IMR-90 (cell line): ENCODE results near the gene PRKD2.

ENCODE experiments used
- BHLHE40 ChIP-seq: fragments of 150-350 bp; IDR thresholded peaks from 2 replicates; pipeline ENCODE4 v1.6.1; 2016; ENCODE audit warnings: mild to moderate bottlenecking, low read depth, low read length
- CHD1 ChIP-seq: IDR thresholded peaks from 2 replicates; pipeline ENCODE4 v1.6.1; 2012; ENCODE audit warnings: low read depth, low read length, improper control_type of control experiment
- CTCF ChIP-seq: conservative IDR thresholded peaks from 2 replicates; pipeline ENCODE4 v1.5.1; 2012; ENCODE audit warnings: mild to moderate bottlenecking, low read depth, low read length, improper control_type of control experiment
- ELK1 ChIP-seq: fragments of 150-350 bp; IDR thresholded peaks from 2 replicates; pipeline ENCODE4 v1.6.1; 2016; ENCODE audit warnings: low read depth, mild to moderate bottlenecking, low read length, moderate library complexity, borderline replicate concordance
- MAZ ChIP-seq: IDR thresholded peaks from 2 replicates; pipeline ENCODE4 v1.6.1; 2012; ENCODE audit warnings: low read depth, mild to moderate bottlenecking, low read length, improper control_type of control experiment, moderate library complexity, borderline replicate concordance
- MXI1 ChIP-seq: IDR thresholded peaks from 2 replicates; pipeline ENCODE4 v1.6.1; 2012; ENCODE audit warnings: low read depth, mild to moderate bottlenecking, low read length, moderate library complexity, borderline replicate concordance
- POLR2A ChIP-seq: IDR thresholded peaks from 2 replicates; pipeline ENCODE4 v1.6.1; 2012; ENCODE audit warnings: mild to moderate bottlenecking, low read depth, low read length
- RAD21 ChIP-seq: IDR thresholded peaks from 2 replicates; pipeline ENCODE4 v1.6.1; 2012; ENCODE audit warnings: low read length, improper control_type of control experiment
- RCOR1 ChIP-seq: IDR thresholded peaks from 2 replicates; pipeline ENCODE4 v1.6.1; 2012; ENCODE audit warnings: mild to moderate bottlenecking, low read length, improper control_type of control experiment; ENCODE audit not compliant: insufficient replicate concordance
- SMC3 ChIP-seq: fragments of 150-350 bp; IDR thresholded peaks from 2 replicates; pipeline ENCODE4 v1.6.1; 2016; ENCODE audit warnings: low read depth, mild to moderate bottlenecking, antibody characterized with exemption, low read length, moderate library complexity
- USF2 ChIP-seq: fragments of 150-350 bp; IDR thresholded peaks from 2 replicates; pipeline ENCODE4 v1.6.1; 2017; ENCODE audit warnings: mild to moderate bottlenecking, antibody characterized with exemption, low read length, low read depth

- TF ChIP-seq CTCF = no peak
- TF ChIP-seq ELK1 = no peak
- no peak for TF ChIP-seq BHLHE40
- no peak for TF ChIP-seq RAD21
- no peak for TF ChIP-seq POLR2A
- TF ChIP-seq MXI1 = no peak
- no peak for TF ChIP-seq USF2
- no peak for TF ChIP-seq MAZ
- TF ChIP-seq RCOR1 = no peak
- no peak for TF ChIP-seq CHD1
- TF ChIP-seq SMC3 = no peak
Observed at GRCh38 chr19:46741447-46741846, 24.5 kb upstream of the PRKD2 start.
